Adipocyte (in vitro differentiated cells): ENCODE results near the gene CTCFL.

ENCODE experiments used
- DNase-seq: peaks from one replicate; pipeline ENCODE4 v3.0.0-alpha.2; 2015; ENCODE audit warnings: low read depth
- H3K27me3 ChIP-seq: replicated peaks from 2 replicates; pipeline ENCODE4 v1.7.0; 2013; ENCODE audit warnings: mild to moderate bottlenecking, low read length, moderate library complexity; ENCODE audit not compliant: control insufficient read depth, insufficient read depth
- H3K36me3 ChIP-seq: 2 replicates; pipeline ENCODE4 v1.7.0; 2013; ENCODE audit warnings: low read length, mild to moderate bottlenecking, moderate library complexity; ENCODE audit not compliant: control insufficient read depth, insufficient read depth, severe bottlenecking
- H3K4me1 ChIP-seq: 2 replicates; pipeline ENCODE4 v1.7.0; 2013; ENCODE audit warnings: mild to moderate bottlenecking, low read length, moderate library complexity; ENCODE audit not compliant: control insufficient read depth, insufficient read depth
- H3K4me3 ChIP-seq: 2 replicates; pipeline ENCODE4 v1.7.0; 2013; ENCODE audit warnings: mild to moderate bottlenecking, low read length, moderate library complexity
- H3K9ac ChIP-seq: 2 replicates; pipeline ENCODE4 v1.7.0; 2013; ENCODE audit warnings: mild to moderate bottlenecking, low read length, moderate library complexity
- H3K9me3 ChIP-seq: 2 replicates; pipeline ENCODE4 v1.7.0; 2013; ENCODE audit warnings: mild to moderate bottlenecking, low read length, moderate library complexity; ENCODE audit not compliant: control insufficient read depth

Gene CTCFL

DNA sequence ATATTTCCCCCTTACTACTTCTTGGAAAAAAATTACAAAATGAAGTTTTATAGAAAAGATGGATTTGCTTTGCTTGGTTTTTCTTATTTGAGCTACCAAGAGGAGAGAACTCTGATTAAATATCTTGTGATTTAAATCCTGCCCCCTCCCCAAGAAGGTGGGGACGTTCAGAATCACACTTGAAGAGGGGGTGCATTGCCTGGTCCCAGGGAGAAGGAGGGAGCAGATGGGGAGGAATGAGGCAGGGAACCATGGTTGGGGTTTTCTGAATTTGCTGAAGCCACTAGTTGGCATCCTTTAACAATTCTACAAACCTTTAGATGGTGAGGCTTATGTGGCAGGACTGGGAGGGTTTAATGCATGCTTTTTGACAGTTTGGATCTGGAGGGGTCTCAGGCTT lies 41.5 kb upstream of the CTCFL start:
- Histone ChIP-seq H3K36me3 (peaks cover 26% of the 10 kb centered on the region), H3K4me1 (peaks cover 16% of the 10 kb centered on the region), H3K9ac (peak overlapping the region; percentile 33), H3K4me3 (no peak overlapping the region), H3K27me3 (no peaks in the 10 kb centered on the region), H3K9me3 (no peaks in the 10 kb centered on the region)
- DNase-seq, result no peak

DNA sequence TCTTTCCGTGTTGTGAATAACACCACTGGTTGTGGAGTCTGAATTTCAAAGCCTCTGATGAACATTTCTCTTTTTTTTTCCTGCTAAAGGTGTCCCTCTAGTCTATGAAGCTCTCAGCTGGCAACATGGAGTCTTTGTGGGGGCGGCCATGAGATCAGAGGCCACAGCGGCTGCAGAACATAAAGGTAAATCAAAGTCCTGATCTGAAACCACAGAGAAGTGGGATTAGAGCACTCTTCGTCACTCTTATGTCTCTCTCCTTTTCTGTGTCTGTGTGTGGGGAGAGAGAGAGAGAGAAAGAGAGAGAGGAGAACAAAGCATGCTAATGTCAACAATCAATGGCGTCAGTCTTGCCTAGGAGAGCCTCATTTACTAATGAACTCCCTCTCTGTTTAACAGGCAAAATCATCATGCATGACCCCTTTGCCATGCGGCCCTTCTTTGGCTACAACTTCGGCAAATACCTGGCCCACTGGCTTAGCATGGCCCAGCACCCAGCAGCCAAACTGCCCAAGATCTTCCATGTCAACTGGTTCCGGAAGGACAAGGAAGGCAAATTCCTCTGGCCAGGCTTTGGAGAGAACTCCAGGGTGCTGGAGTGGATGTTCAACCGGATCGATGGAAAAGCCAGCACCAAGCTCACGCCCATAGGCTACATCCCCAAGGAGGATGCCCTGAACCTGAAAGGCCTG lies 40.2 kb upstream of the CTCFL start:
- Histone ChIP-seq H3K4me3 (peak overlapping the region; percentile 65), H3K36me3 (peaks cover 26% of the 10 kb centered on the region), H3K9ac (peak overlapping the region; percentile 15), H3K27me3 (no peaks in the 10 kb centered on the region), H3K4me1 (peaks cover 20% of the 10 kb centered on the region), H3K9me3 (no peaks in the 10 kb centered on the region)
- DNase-seq, result no peak

DNA sequence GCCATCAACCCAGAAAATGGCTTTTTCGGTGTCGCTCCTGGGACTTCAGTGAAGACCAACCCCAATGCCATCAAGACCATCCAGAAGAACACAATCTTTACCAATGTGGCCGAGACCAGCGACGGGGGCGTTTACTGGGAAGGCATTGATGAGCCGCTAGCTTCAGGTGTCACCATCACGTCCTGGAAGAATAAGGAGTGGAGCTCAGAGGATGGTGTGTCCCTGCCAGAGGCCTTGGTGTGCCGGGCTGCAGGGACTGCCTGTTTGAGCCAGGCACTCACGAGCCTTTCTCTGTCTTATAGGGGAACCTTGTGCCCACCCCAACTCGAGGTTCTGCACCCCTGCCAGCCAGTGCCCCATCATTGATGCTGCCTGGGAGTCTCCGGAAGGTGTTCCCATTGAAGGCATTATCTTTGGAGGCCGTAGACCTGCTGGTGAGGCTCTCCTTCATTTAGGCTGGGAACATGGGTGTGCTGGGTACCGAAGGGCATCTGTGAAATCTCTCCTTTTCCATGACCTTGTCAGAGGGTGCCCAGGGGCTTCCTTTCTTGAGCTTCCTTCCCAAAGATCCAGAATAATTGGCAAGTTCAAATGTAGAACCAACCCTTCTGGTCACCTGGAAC lies 39.4 kb upstream of the CTCFL start:
- Histone ChIP-seq H3K4me3 (peak overlapping the region; percentile 65), H3K27me3 (peaks cover under 1% of the 10 kb centered on the region), H3K9me3 (no peaks in the 10 kb centered on the region), H3K9ac (no peak overlapping the region), H3K36me3 (peaks cover 26% of the 10 kb centered on the region), H3K4me1 (peaks cover 20% of the 10 kb centered on the region)
- DNase-seq, result no peak

DNA sequence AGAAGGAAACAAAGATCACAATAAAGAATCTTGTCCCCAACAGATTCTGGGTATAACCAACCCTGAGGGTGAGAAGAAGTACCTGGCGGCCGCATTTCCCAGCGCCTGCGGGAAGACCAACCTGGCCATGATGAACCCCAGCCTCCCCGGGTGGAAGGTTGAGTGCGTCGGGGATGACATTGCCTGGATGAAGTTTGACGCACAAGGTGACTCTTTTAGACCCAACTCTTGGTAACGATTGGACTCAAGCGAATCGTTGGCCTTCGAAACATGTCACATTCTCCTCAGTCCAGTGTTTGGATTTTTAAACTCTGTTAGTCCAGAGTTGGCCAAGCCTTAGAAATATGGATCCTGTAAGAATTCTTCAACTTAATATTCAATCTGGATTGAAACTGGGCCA lies 38.6 kb upstream of the CTCFL start:
- Histone ChIP-seq H3K4me1 (peaks cover 19% of the 10 kb centered on the region), H3K36me3 (peaks cover 24% of the 10 kb centered on the region), H3K4me3 (peak overlapping the region; percentile 65), H3K27me3 (peaks cover 8% of the 10 kb centered on the region), H3K9ac (no peak overlapping the region), H3K9me3 (no peaks in the 10 kb centered on the region)
- no peak for DNase-seq

DNA sequence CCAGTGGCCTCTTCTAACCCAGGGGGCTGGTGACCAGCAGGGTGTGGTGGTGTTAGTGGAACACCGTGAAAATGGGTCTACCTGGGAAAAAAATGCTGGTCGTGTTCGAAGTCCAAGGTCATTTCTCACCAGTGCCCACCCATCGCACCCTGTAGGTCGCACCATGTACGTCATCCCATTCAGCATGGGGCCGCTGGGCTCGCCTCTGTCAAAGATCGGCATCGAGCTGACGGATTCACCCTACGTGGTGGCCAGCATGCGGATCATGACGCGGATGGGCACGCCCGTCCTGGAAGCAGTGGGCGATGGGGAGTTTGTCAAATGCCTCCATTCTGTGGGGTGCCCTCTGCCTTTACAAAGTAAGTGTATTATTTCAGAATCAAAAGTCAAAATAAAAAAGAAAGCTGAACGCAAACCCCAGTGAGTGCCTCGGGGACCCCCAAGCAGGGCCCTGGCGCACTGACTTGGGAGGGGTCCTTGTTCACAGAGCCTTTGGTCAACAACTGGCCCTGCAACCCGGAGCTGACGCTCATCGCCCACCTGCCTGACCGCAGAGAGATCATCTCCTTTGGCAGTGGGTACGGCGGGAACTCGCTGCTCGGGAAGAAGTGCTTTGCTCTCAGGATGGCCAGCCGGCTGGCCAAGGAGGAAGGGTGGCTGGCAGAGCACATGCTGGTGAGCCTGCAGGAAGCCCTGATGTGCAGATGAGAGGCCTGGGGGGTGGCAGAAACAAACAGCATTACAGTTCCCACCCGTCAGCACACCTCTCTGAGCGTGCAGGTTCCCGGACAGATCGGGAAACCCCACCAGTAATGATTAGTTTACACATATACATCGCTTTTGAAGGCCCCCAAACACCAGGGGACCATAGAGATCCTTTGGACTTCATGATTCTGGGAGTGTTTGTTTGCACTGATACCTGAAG lies 37.9 kb upstream of the CTCFL start:
- Histone ChIP-seq H3K4me1 (peaks cover 20% of the 10 kb centered on the region), H3K27me3 (peaks cover 14% of the 10 kb centered on the region), H3K9me3 (no peaks in the 10 kb centered on the region), H3K36me3 (peaks cover 24% of the 10 kb centered on the region), H3K4me3 (peak overlapping the region; percentile 65), H3K9ac (peak overlapping the region; percentile 63)
- no peak for DNase-seq

DNA sequence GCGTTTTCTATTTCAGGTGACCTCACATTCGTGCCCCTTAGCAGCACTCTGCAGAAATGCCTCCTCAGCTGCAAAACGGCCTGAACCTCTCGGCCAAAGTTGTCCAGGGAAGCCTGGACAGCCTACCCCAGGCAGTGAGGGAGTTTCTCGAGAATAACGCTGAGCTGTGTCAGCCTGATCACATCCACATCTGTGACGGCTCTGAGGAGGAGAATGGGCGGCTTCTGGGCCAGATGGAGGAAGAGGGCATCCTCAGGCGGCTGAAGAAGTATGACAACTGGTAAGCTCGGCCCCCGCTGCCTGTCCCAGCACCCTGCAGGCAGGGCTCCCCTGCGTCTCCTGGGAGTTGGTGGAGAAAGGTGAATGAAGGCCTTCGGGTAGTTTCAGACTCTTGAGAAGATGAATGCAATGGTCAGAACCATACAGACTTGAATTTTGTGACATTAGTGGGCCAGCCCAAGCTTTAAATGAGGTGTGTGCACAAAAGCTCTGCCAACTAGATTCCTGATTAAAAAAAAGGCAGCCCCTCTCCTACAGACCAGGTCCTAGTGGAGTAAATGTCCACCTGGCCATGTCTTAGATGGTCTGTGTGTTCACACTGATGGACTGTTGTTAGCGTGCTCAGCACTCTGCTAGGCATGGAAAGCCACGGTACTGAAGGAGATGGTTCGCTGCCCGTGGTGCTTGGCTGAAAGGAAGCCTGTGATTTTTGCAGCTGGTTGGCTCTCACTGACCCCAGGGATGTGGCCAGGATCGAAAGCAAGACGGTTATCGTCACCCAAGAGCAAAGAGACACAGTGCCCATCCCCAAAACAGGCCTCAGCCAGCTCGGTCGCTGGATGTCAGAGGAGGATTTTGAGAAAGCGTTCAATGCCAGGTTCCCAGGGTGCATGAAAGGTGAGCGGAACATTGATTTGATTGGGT lies 36.7 kb upstream of the CTCFL start:
- peak overlapping the region; percentile 65 for H3K4me3 ChIP-seq
- H3K27me3 ChIP-seq, result peaks cover 25% of the 10 kb centered on the region
- H3K9me3 ChIP-seq, result no peaks in the 10 kb centered on the region

DNA sequence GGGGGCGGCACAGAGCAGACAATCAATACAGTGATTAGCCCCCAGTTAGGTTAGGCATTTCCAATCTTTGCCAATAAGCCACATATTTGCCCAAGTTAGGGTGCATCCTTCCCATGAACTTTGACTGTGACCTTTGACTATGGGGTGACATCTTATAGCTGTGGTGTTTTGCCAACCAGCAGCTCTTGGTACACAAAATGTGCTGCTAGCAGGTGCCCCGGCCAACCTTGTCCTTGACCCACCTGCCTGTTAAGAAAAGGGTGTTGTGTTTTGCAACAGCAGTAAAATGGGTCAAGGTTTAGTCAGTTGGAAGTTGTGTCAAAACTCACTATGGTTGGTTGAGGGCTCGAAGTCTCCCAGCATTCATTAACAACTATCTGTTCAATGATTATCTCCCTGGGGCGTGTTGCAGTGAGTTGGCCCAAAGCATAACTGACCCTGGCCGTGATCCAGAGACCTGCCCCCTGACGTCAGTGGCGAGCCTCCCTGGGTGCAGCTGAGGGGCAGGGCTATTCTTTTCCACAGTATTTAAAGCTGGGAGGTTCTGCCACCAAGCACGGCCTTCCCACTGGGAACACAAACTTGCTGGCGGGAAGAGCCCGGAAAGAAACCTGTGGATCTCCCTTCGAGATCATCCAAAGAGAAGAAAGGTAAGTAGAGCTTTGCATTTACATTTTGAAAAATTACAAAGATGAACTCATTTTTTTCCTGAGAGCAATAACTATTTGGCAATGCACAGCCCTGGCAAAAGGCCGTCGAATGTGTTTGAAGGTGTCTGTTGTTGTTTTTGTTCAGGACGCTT lies 35.8 kb upstream of the CTCFL start, which contains the start of gene PCK1:
TSS of gene PCK1 (plus strand) at position 557 of the 802 bp plus-strand sequence. CDS start 302 bp downstream, outside the sequence.
- Histone ChIP-seq H3K36me3 (peaks cover 23% of the 10 kb centered on the region), H3K4me1 (peaks cover 20% of the 10 kb centered on the region), H3K9me3 (peaks cover 2% of the 10 kb centered on the region), H3K9ac (peak within 1 kb of the TSS; percentile 63), H3K27me3 (peaks cover 30% of the 10 kb centered on the region), H3K4me3 (peak within 1 kb of the TSS; percentile 65)
- no peak for DNase-seq

More for the DNA sequence above, 36.7 kb upstream of the CTCFL start:
- Histone ChIP-seq H3K4me1 (peaks cover 20% of the 10 kb centered on the region), H3K36me3 (peaks cover 24% of the 10 kb centered on the region), H3K9ac (peak overlapping the region; percentile 63)
- DNase-seq, result no peak

DNA sequence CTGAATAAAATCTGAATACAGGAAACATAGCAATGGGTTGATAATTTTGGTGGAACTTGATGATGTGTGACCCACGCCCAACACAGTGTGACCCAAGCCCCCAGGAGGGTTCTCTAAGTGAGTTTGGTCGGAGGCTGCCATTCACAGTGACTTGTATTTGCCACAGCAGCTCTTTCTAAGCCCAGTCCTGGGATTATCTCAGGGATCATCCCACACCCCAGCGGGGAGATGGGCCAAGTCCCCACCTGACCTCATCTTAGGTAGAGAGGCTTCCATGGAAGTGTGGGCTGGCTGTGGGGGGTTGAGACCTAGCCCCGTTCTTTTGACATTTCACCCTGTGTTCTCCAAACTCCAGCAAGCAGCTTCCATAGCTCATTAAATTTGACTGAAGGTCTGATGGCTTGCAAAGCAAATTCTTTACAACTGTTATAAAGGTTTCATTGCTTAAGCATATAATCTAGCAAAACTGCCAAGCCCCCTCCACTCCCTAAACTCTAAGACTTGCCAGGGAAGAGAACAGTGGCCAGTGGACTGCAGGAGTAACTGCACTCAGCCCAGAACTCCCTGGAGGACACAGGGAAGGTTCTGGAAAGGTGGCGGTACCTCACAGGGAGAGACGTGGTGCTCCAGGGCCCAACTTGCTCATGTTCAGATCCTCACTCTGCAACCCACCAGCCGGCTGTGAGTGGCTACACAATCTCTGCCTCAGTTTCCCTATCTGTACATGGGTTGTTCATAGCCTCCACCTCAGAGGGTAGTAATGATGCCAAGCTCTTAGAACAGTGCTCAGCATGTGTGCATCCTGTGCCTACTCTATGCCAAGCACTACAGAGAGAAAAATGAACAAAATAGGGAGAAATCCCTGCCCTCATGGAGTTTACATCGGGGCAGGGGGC lies 35.0 kb upstream of the CTCFL start:
- H3K4me1 ChIP-seq, result peaks cover 20% of the 10 kb centered on the region
- H3K27me3 ChIP-seq, result peaks cover 32% of the 10 kb centered on the region
- H3K36me3 ChIP-seq, result peaks cover 14% of the 10 kb centered on the region
- no peak for DNase-seq
- H3K4me3 ChIP-seq, result no peak overlapping the region
- peak overlapping the region; percentile 61 for H3K9ac ChIP-seq
- peaks cover 4% of the 10 kb centered on the region for H3K9me3 ChIP-seq

DNA sequence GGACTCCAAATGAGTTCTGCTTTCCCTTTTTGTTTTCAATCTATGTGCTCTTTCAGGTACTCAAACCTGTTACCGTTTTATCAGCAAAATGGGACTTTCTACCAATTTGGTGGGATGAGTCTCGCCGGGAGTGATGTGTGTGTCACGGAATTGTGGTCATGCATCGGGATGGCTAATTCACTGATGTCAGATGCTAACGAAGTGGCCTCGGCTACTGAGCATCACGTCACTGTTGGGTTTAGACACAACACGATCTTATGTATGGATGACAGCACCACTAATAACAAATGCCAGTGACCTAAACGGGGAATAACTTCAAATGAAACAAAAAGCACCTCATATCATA lies 34.3 kb upstream of the CTCFL start:
- Histone ChIP-seq H3K36me3 (peaks cover 8% of the 10 kb centered on the region), H3K27me3 (peaks cover 36% of the 10 kb centered on the region), H3K4me1 (peaks cover 19% of the 10 kb centered on the region)

More for the DNA sequence above, 34.3 kb upstream of the CTCFL start:
- Histone ChIP-seq H3K4me3 (no peak overlapping the region), H3K9me3 (peaks cover 4% of the 10 kb centered on the region), H3K9ac (peak overlapping the region; percentile 52)
- no peak for DNase-seq
